Neural crest cell (in vitro differentiated cells): Measurements from ENCODE around the gene BRPF1. TPM values are rescaled to one million over a fixed set of nuclear protein-coding genes. Genes with fewer than 3 reads are reported as not detected.

Experiments used
- DNase-seq: peaks from one replicate; pipeline ENCODE4 v3.0.0; 2021; ENCODE audit warnings: low read depth, mixed read lengths, low spot score
- H3K27ac Mint-ChIP-seq: one replicate; pipeline ENCODE4 v1.8.0; 2021; ENCODE audit warnings: mild to moderate bottlenecking, mixed read lengths; ENCODE audit not compliant: unreplicated experiment
- H3K27me3 Mint-ChIP-seq: 2 replicates; pipeline ENCODE4 v1.8.0; 2021; ENCODE audit warnings: low read depth, mild to moderate bottlenecking, mixed read lengths
- H3K36me3 Mint-ChIP-seq: 2 replicates; pipeline ENCODE4 v1.8.0; 2021; ENCODE audit warnings: low read depth, mild to moderate bottlenecking, mixed read lengths
- H3K4me1 Mint-ChIP-seq: 2 replicates; pipeline ENCODE4 v1.8.0; 2021; ENCODE audit warnings: mixed read lengths
- H3K4me3 Mint-ChIP-seq: one replicate; pipeline ENCODE4 v1.8.0; 2021; ENCODE audit warnings: mild to moderate bottlenecking, mixed read lengths
- H3K9me3 Mint-ChIP-seq: 2 replicates; pipeline ENCODE4 v1.8.0; 2021; ENCODE audit warnings: mixed read lengths
- total RNA-seq: library from RNA; stranded (reverse); gene quantifications from 2 replicates; pipeline ENCODE4 v1.2.1, GENCODE V29; 2021
- TF ChIP-seq, protein P1 (sequence below): fragments of 200-600 bp; sonication (generic); conservative IDR thresholded peaks from 2 replicates; pipeline ENCODE4 v1.5.0; 2021; ENCODE audit warnings: antibody characterized with exemption, mild to moderate bottlenecking

The BRPF1 gene
- total RNA-seq, 1 donor from 2014 or later, result 39.2 TPM

DNA sequence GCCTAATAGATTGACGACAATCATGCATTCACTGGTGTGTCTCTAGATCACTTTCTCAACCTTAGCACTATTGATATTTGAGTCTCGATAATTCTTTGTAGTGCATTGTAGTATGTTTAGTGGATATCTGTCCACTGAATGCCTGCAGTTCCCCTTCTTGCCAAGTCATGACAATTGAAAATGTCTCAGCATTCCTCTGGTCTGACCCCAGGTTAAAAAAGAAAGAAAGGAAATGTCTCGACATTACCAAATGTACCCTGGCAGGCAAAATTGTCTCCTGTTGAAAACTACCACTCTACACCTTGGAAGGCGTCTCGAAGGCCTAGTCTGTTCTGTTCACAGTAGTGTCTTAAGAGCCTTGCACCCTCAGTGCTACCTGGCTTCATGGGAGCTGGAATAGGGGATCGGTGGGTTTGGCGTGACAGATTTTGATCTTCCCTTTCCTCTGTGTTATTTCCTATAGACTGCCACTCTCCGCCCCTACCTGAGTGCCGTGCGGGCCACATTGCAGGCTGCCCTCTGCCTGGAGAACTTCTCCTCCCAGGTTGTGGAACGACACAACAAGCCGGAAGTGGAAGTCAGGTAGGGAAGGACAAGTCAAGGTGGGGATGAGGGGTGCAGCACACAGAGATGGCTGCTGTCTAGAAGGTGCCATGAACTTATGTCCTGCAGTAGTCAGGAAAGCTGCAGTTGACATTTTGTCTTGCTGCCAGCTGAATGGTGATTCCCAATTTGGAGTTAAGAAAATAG is 65.8 kb downstream of the BRPF1 start:
- Mint-ChIP-seq H3K9me3 (no peaks in the 10 kb centered on the region), H3K27me3 (no peaks in the 10 kb centered on the region), H3K4me1 (peaks cover 16% of the 10 kb centered on the region), H3K36me3 (peaks cover 5% of the 10 kb centered on the region), H3K4me3 (no peak overlapping the region), H3K27ac (no peak overlapping the region)
- no peak for DNase-seq
- TF ChIP-seq, protein P1, sequence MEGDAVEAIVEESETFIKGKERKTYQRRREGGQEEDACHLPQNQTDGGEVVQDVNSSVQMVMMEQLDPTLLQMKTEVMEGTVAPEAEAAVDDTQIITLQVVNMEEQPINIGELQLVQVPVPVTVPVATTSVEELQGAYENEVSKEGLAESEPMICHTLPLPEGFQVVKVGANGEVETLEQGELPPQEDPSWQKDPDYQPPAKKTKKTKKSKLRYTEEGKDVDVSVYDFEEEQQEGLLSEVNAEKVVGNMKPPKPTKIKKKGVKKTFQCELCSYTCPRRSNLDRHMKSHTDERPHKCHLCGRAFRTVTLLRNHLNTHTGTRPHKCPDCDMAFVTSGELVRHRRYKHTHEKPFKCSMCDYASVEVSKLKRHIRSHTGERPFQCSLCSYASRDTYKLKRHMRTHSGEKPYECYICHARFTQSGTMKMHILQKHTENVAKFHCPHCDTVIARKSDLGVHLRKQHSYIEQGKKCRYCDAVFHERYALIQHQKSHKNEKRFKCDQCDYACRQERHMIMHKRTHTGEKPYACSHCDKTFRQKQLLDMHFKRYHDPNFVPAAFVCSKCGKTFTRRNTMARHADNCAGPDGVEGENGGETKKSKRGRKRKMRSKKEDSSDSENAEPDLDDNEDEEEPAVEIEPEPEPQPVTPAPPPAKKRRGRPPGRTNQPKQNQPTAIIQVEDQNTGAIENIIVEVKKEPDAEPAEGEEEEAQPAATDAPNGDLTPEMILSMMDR, result no peak

Other genes starting within 250 kb of the BRPF1 start
- gene LHFPL4, start 177.9 kb upstream of the BRPF1 start, total RNA-seq, result 0.84 and 1.4 TPM in 2 replicates
- 25.0 and 29.8 TPM in 2 replicates for gene MTMR14, start 82.2 kb upstream of the BRPF1 start, total RNA-seq
- gene CPNE9, start 27.9 kb upstream of the BRPF1 start, total RNA-seq, result 0.48 and 1.3 TPM in 2 replicates
- gene OGG1, start 18.2 kb downstream of the BRPF1 start, total RNA-seq, result 38.6 and 39.8 TPM in 2 replicates
- 19.5 and 22.5 TPM in 2 replicates for gene CAMK1, start 38.2 kb downstream of the BRPF1 start, total RNA-seq
- gene TADA3, start 60.7 kb downstream of the BRPF1 start, total RNA-seq, result 70.0 and 73.2 TPM in 2 replicates
- 147 and 156 TPM in 2 replicates for gene ARPC4, start 61.3 kb downstream of the BRPF1 start, total RNA-seq
- gene TTLL3, start 78.5 kb downstream of the BRPF1 start, total RNA-seq, result 28.3 and 31.0 TPM in 2 replicates
- 55.2 and 58.0 TPM in 2 replicates for gene RPUSD3, start 112.3 kb downstream of the BRPF1 start, total RNA-seq
- not detected in 2 replicates for gene CIDEC, start 148.5 kb downstream of the BRPF1 start, total RNA-seq
- gene JAGN1, start 158.9 kb downstream of the BRPF1 start, total RNA-seq, result 41.1 TPM in 2 replicates
- 1.4 and 1.7 TPM in 2 replicates for gene IL17RE, start 171.1 kb downstream of the BRPF1 start, total RNA-seq
- gene IL17RC, start 185.4 kb downstream of the BRPF1 start, total RNA-seq, result 6.0 and 7.3 TPM in 2 replicates
- 16.9 and 18.3 TPM in 2 replicates for gene CRELD1, start 202.1 kb downstream of the BRPF1 start, total RNA-seq
- gene PRRT3, start 220.7 kb downstream of the BRPF1 start, total RNA-seq, result 5.7 and 6.4 TPM in 2 replicates